ENCODE data around the gene TSPEAR. TPM values are rescaled to one million over a fixed set of nuclear protein-coding genes. Genes with fewer than 3 reads are reported as not detected.
"Not testable (repeated sequence)": the region's sequence is repeated elsewhere in the genome, so short reads cannot be mapped to it uniquely, and the experiment has no call there.

TSPEAR gene
- total RNA-seq, 1 donor from 2014 or later = 0.06 TPM

GRCh38 chr21:44610157-44610843 is 101.1 kb downstream of the TSPEAR start:
- not testable (repeated sequence) for DNase-seq (ENCODE audit: low spot score)

- DNase-seq (ENCODE audit: low spot score) = no peak
Measured at GRCh38 chr21:44609193-44609592, 102.2 kb downstream of the TSPEAR start.

GRCh38 chr21:44606495-44606894 is 104.9 kb downstream of the TSPEAR start:
- DNase-seq (ENCODE audit: low spot score) = no peak

GRCh38 chr21:44603911-44604310 is 107.5 kb downstream of the TSPEAR start:
- no peak for DNase-seq (ENCODE audit: low spot score)

- no peak for DNase-seq (ENCODE audit: low spot score)
Measured at GRCh38 chr21:44603109-44603875, 108.1 kb downstream of the TSPEAR start.

GRCh38 chr21:44602463-44602850 is 108.9 kb downstream of the TSPEAR start:
- no peak for DNase-seq (ENCODE audit: low spot score)

GRCh38 chr21:44601596-44602462 is 109.5 kb downstream of the TSPEAR start:
- DNase-seq (ENCODE audit: low spot score) = no peak

- DNase-seq (ENCODE audit: low spot score) = not testable (repeated sequence)
Measured at GRCh38 chr21:44601091-44601490, 110.3 kb downstream of the TSPEAR start.

GRCh38 chr21:44600118-44600978 is 111.0 kb downstream of the TSPEAR start, which contains the start of gene KRTAP10-7:
Gene KRTAP10-7 (plus strand): TSS chr21:44600597. CDS start chr21:44600622, 25 bp downstream.
- not testable (repeated sequence) for DNase-seq (ENCODE audit: low spot score)

- no peak for DNase-seq (ENCODE audit: low spot score)
Measured at GRCh38 chr21:44599264-44600029, 111.9 kb downstream of the TSPEAR start.

GRCh38 chr21:44598061-44598460 is 113.3 kb downstream of the TSPEAR start:
- no peak for DNase-seq (ENCODE audit: low spot score)

GRCh38 chr21:44596068-44596725 is 115.2 kb downstream of the TSPEAR start:
- no peak for DNase-seq (ENCODE audit: low spot score)

- no peak for DNase-seq (ENCODE audit: low spot score)
Measured at GRCh38 chr21:44595524-44595923, 115.8 kb downstream of the TSPEAR start.

GRCh38 chr21:44594406-44594916 is 116.9 kb downstream of the TSPEAR start:
- DNase-seq (ENCODE audit: low spot score) = no peak

GRCh38 chr21:44593598-44594405 is 117.6 kb downstream of the TSPEAR start:
- no peak for DNase-seq (ENCODE audit: low spot score)

- DNase-seq (ENCODE audit: low spot score) = no peak
Measured at GRCh38 chr21:44592446-44593311, 118.7 kb downstream of the TSPEAR start, which contains the start of gene KRTAP10-6. Gene KRTAP10-6 (minus strand): TSS chr21:44592505. CDS start chr21:44592484, 21 bp downstream.

GRCh38 chr21:44591801-44592130 is 119.6 kb downstream of the TSPEAR start:
- not testable (repeated sequence) for DNase-seq (ENCODE audit: low spot score)
